ENCODE data around the gene MTMR11.
"Not testable (repeated sequence)": the region's sequence is repeated elsewhere in the genome, so short reads cannot be mapped to it uniquely, and the experiment has no call there.

- TF ChIP-seq POLR2A (IDR thresholded peaks at IDR 0.05; ENCODE audit: borderline replicate concordance, extremely low read depth, insufficient read depth, insufficient read length); CTCF (IDR thresholded peaks at IDR 0.05 in 2 of 3, conservative IDR thresholded peaks at IDR 0.05 in 1 of 3; ENCODE audit: borderline replicate concordance in 1 of 3, insufficient read depth in 1 of 3, low read depth in 2 of 3, low read length in 2 of 3); FOSL1 (IDR thresholded peaks at IDR 0.05; ENCODE audit: low read depth); EGR1 (IDR thresholded peaks at IDR 0.05; ENCODE audit: low read depth); ATF3 (IDR thresholded peaks at IDR 0.05); ZBTB33 (IDR thresholded peaks at IDR 0.05; ENCODE audit: extremely low read depth, insufficient replicate concordance, low read length); YY1 (IDR thresholded peaks at IDR 0.05; ENCODE audit: extremely low read depth, insufficient replicate concordance, low read depth, low read length): not testable (repeated sequence)
Observed at GRCh38 chr1:149938668-149939003, 2.0 kb upstream of the MTMR11 start.

All from HCT116 (cell line).